ENCODE measurements around the gene BMERB1. TPM values are rescaled to one million over a fixed set of nuclear protein-coding genes. Genes with fewer than 3 reads are reported as not detected.

BMERB1 gene
- polyA plus RNA-seq, 1 of the 3 experiments (the other 2 are of a cell fraction), result 33.9 TPM

DNA sequence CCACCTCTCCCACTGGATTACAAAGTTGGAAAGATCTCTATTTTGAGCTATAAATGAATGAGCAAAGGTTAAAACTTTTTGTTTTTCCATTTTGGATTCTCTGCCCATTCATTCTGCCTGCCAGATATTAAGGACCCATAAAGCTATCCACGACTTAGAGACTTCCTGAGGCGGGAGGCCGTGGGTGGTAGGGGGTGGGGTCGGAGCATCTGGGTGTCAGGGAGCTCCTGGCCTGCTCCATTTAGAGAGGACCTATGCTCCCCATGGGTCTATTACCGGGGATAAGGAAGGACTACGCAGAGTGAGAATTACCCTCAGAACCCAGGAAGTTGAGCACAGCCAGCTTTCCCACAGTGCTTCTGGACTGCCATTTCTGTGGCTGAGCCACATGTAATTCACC lies 162.7 kb downstream of the BMERB1 start:
- no peaks in the 10 kb centered on the region for H3K27me3 ChIP-seq (ENCODE audit: insufficient read depth)
- H3K4me2 ChIP-seq, result no peak overlapping the region
- H2AFZ ChIP-seq (ENCODE audit: low read depth), result no peak overlapping the region
- DNase-seq, result no peak
- no peaks in the 10 kb centered on the region for H3K4me1 ChIP-seq (ENCODE audit: control insufficient read depth in 1 of 2, insufficient read depth in 2 of 2, low read depth in 1 of 2, low read length in 1 of 2)
- H4K20me1 ChIP-seq (ENCODE audit: insufficient read depth), result no peaks in the 10 kb centered on the region
- no peaks in the 10 kb centered on the region for H3K9me3 ChIP-seq
- H3K4me3 ChIP-seq (ENCODE audit: low read depth in 2 of 2, low read length in 1 of 2), result no peak overlapping the region
- no peaks in the 10 kb centered on the region for H3K79me2 ChIP-seq (ENCODE audit: insufficient read depth)
- 84% methylated on average over 6 of the region's 6 CpGs for WGBS (ENCODE audit: low lambda C conversion rate)
- TF ChIP-seq TEAD4 (IDR thresholded peaks at IDR 0.05; ENCODE audit: borderline replicate concordance, insufficient read depth) (no peak), JUND (IDR thresholded peaks at IDR 0.05) (no peak), GATA2 (CRISPR knock-in tag; IDR thresholded peaks at IDR 0.05) (no peak), SIN3A (IDR thresholded peaks at IDR 0.05; ENCODE audit: borderline replicate concordance, low read depth, low read length) (no peak), POLR2AphosphoS5 (IDR thresholded peaks at IDR 0.05; ENCODE audit: low read depth, low read length) (no peak), SMC3 (IDR thresholded peaks at IDR 0.05; ENCODE audit: low read depth, low read length) (no peak), RXRA (IDR thresholded peaks at IDR 0.05; ENCODE audit: borderline replicate concordance, low read depth) (no peak), CHD2 (IDR thresholded peaks at IDR 0.05; ENCODE audit: low read length, partially characterized antibody) (no peak), NFIC (IDR thresholded peaks at IDR 0.05; ENCODE audit: borderline replicate concordance) (no peak), YY1 (IDR thresholded peaks at IDR 0.05; ENCODE audit: low read depth) (no peak), EZH2phosphoT487 (IDR thresholded peaks at IDR 0.05; ENCODE audit: borderline replicate concordance, low read depth) (no peak)
- TF ChIP-seq, protein P1, sequence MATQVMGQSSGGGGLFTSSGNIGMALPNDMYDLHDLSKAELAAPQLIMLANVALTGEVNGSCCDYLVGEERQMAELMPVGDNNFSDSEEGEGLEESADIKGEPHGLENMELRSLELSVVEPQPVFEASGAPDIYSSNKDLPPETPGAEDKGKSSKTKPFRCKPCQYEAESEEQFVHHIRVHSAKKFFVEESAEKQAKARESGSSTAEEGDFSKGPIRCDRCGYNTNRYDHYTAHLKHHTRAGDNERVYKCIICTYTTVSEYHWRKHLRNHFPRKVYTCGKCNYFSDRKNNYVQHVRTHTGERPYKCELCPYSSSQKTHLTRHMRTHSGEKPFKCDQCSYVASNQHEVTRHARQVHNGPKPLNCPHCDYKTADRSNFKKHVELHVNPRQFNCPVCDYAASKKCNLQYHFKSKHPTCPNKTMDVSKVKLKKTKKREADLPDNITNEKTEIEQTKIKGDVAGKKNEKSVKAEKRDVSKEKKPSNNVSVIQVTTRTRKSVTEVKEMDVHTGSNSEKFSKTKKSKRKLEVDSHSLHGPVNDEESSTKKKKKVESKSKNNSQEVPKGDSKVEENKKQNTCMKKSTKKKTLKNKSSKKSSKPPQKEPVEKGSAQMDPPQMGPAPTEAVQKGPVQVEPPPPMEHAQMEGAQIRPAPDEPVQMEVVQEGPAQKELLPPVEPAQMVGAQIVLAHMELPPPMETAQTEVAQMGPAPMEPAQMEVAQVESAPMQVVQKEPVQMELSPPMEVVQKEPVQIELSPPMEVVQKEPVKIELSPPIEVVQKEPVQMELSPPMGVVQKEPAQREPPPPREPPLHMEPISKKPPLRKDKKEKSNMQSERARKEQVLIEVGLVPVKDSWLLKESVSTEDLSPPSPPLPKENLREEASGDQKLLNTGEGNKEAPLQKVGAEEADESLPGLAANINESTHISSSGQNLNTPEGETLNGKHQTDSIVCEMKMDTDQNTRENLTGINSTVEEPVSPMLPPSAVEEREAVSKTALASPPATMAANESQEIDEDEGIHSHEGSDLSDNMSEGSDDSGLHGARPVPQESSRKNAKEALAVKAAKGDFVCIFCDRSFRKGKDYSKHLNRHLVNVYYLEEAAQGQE (IDR thresholded peaks at IDR 0.05; ENCODE audit: low read depth, low read length), result no peak
- TF ChIP-seq, protein P2, sequence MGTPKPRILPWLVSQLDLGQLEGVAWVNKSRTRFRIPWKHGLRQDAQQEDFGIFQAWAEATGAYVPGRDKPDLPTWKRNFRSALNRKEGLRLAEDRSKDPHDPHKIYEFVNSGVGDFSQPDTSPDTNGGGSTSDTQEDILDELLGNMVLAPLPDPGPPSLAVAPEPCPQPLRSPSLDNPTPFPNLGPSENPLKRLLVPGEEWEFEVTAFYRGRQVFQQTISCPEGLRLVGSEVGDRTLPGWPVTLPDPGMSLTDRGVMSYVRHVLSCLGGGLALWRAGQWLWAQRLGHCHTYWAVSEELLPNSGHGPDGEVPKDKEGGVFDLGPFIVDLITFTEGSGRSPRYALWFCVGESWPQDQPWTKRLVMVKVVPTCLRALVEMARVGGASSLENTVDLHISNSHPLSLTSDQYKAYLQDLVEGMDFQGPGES (IDR thresholded peaks at IDR 0.05; ENCODE audit: low read depth, low read length), result no peak
- TF ChIP-seq, protein P3, sequence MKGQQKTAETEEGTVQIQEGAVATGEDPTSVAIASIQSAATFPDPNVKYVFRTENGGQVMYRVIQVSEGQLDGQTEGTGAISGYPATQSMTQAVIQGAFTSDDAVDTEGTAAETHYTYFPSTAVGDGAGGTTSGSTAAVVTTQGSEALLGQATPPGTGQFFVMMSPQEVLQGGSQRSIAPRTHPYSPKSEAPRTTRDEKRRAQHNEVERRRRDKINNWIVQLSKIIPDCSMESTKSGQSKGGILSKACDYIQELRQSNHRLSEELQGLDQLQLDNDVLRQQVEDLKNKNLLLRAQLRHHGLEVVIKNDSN (IDR thresholded peaks at IDR 0.05; ENCODE audit: borderline replicate concordance, low read depth), result no peak
- no peak overlapping the region for H3K9ac ChIP-seq
- no peaks in the 10 kb centered on the region for H3K9me2 ChIP-seq
- ChIA-PET CTCF (interaction anchor here (1.1 to 2.3 kb wide), 2 partner anchors 46 to 170 kb away, joined by 3 to 6 read pairs; no protein-coding TSS in a partner anchor), POLR2A (no interaction called here)
- no peak overlapping the region for H3K27ac ChIP-seq (ENCODE audit: low read depth in 2 of 2, low read length in 1 of 2)
- H3F3A ChIP-seq (replicated peaks; ENCODE audit: insufficient read depth), result peaks cover 14% of the 10 kb centered on the region
- H3K36me3 ChIP-seq (replicated peaks in 1 of 2; ENCODE audit: control insufficient read depth in 1 of 2, insufficient read depth in 2 of 2, low read length in 1 of 2), result peaks cover 55 to 80% of the 10 kb centered on the region in 2 experiments
